IPS-18c (cell line): ENCODE results near the gene HES5.
A peak's percentile ranks its signal among the peaks of the same experiment; 100 is the strongest.
"Not testable (repeated sequence)": the region's sequence is repeated elsewhere in the genome, so short reads cannot be mapped to it uniquely, and the experiment has no call there.

Experiments
- H3K4me3 ChIP-seq: 2 replicates; pipeline ENCODE4 v1.7.0; 2013; ENCODE audit warnings: low read depth, mild to moderate bottlenecking, low read length, moderate library complexity; ENCODE audit not compliant: insufficient read depth
- H3K9me3 ChIP-seq: one replicate; pipeline ENCODE4 v1.6.1; 2013; ENCODE audit warnings: mild to moderate bottlenecking, low read length, moderate library complexity; ENCODE audit not compliant: control insufficient read depth, insufficient read depth

HES5 gene

DNA sequence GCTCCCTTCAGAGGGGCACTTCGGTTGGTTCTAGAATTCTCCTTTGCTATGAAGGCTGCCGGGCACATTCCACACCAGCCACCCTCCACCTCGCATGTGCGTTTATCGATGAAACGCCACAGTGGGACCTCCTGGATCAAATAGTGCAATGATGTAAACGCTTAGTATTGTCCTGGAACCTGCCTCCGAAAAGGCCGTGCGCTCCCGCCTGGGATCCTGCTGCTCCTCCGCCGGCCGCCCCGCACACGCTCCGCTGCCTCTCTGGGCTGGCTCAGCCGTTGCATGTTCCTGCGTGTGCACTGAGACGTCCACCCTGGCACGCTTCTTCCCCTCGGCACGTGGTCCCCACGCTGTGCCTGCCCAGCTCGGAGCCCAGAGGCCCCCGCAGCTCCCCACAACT is 22.1 kb upstream of the HES5 start:
- Histone ChIP-seq H3K4me3 (no peak overlapping the region), H3K9me3 (no peaks in the 10 kb centered on the region)

DNA sequence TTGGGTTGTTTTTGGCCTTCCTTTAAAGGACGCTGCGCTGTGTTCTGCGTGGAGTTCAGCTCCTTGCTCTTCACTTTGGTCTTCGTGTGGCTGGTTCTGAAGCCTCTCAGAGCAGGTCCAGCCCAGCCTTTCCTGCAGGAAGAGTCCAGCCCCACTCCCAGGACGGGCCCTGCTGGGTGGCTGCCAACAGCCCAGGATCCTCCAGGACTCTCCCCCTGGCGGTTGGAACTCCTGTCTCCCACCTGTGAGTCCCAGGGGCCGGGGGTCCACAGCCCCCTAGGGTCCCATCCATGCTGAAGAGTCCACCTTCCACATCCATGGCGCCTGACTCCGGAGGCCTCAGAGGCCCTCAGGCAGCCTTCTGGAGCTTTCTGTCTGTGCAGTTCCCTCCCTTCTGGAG is 21.5 kb upstream of the HES5 start:
- H3K4me3 ChIP-seq, H3K9me3 ChIP-seq: not testable (repeated sequence)

DNA sequence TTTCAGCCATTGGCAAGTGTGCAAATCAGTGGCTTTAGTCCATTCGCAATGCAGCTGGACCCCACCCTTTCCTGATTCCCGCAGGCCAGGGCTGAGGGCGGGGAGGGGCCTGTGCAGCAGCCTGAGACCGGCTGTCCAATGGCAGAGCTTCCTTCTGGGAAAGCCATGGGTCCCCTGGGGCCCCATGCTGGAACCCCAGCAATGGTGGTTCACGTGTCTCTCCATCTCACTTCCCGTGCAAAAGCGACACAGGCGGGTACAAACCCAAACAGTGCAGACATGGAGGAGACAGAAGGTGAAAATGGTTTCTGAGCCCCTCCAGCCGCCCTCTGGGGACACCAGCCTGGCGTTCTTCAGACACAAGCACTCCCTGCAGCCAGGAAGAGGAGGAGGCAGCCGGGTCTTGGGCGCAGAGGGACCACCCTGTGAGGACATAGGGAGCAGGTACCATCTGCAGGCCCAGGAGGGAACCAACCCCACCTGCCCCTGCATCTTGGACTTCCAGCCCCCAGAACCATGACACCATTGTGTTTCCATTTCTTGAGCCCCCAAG is 20.3 kb upstream of the HES5 start:
- H3K4me3 ChIP-seq, H3K9me3 ChIP-seq: not testable (repeated sequence)

DNA sequence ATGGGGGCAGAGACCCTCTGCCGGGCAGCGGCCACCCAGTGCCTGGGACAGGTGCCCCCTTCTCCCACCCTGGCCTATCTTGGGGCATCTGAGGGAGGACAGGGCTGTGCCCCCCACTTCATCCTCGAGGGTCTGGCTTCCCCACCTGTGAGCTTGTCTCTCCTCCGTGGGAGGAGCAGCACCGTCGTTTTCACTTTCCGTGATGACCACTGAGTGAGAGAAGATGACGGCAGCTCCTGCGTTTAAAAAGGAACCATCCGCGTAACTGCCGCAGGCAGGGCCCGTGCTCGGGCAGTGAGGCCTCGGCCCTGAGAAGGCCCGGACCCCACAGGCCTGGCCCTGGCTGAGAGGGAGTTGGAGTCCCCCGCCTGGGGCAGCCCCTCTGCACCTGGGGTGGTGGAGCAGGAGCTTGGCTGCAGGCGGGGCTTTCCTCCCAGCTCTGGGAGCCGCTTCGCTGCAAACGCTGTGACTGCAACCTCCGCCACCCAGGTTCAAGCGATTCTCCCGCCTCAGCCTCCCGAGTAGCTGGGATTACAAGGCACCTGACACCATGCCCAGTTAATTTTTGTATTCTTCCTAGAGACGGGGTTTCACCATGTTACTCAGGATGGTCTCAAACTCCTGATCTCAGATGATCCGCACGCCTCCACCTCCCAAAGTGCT is 19.4 kb upstream of the HES5 start:
- H3K4me3 ChIP-seq, H3K9me3 ChIP-seq: not testable (repeated sequence)

DNA sequence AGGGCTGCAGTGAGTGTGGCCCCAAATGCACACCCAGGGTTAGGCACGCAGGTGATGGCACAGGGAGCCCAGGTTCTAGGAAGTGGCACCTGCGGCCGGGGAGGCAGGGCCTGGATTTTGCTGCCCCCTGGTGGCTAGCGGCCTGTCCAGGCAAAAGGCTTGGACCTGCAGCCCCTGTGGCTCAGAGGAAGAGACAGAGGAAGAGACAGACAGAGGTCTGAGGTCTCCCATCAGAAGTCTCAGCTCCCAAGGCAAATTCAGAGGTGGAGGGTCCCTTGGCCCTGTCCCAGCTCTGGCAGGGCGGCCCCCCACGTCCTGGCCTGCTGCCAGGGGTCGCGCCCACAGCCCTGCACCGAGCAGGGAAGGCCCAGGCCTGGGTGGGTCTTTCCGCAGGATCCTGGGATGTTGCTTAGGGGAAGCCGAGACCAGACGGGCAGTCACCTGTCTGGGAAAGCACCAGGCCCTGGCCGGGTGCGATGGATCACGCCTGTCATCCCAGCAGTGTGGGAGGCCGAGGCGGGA is 18.1 kb upstream of the HES5 start:
- H3K9me3 ChIP-seq: peaks cover 2% of the 10 kb centered on the region
- H3K4me3 ChIP-seq: no peak overlapping the region

DNA sequence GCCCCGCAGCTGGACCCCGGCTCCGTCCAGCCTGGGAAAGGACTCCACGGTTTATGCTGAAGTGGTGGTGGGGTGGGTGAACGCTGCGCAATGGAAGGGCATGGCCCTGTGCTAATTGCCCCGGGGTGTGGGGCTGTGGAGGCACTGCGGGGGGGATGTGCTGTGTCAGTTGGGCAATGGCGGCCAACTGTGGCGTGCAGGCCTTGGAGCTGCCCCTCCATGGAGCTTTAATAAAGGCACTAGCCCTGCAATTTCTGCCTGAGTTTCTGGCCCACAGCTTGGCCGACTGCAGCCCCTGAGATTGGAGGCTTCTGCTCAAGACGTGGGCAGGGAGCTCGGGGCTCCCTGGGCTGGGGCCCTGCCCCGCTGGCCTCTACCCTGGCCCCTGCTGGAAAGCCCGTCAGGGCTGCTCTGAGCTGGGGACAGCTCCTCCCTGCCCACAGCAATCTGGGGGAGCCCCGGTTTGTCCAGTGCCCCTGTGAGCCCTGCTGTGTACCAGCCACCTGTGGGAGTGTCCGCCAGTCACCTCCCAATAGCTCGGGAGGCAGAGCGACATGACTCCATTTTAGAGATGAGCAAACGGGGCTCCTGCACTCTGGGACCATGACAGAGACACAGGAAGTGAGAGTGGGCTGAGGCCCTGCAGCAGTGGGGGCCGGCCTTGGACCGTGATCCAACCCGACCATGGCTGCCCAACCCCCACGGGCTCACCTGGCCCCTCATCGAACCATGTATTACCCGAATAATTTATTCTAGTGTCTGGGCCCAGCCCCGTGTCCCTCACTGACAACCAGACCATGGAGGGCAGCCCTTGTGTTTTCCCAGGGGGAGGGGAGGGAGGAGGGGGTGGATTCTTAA is 17.4 kb upstream of the HES5 start:
- Histone ChIP-seq H3K9me3 (peaks cover 2% of the 10 kb centered on the region), H3K4me3 (peak overlapping the region; percentile 82)

DNA sequence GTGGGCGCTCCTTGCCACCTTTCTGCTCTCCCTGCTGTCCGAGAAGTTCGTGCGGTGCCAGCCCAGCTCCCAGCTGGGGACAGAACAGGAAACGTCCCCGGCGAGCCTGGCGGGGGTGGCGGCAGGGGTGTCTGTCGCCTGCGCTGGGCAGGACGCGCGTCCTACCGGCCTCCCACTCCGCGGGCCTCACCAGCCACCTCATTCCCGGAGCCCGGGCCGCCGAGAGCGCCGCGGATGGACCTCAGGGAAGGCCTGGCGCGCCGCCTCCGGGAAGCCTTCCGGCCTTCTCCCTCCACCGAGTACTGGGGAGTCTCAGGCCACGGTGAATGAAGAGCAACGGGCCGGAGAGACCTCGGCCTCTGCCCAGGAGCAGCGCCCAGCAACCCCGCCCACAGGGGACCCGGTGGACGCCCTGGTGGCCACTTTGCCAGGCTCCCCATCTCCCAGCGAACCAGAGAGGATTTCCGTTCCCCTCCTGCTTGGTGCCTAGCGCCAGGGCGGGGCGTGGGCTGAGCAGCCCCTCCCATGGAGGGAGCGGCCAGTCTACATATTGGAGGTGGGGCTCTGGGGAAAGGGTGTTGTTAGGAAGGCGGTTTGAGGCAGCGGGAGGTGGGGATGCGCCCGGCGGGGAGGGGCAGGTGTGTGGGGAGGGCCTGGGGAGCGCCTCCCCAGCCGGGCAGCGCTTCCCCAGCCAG is 16.6 kb upstream of the HES5 start:
- peaks cover 2% of the 10 kb centered on the region for H3K9me3 ChIP-seq

DNA sequence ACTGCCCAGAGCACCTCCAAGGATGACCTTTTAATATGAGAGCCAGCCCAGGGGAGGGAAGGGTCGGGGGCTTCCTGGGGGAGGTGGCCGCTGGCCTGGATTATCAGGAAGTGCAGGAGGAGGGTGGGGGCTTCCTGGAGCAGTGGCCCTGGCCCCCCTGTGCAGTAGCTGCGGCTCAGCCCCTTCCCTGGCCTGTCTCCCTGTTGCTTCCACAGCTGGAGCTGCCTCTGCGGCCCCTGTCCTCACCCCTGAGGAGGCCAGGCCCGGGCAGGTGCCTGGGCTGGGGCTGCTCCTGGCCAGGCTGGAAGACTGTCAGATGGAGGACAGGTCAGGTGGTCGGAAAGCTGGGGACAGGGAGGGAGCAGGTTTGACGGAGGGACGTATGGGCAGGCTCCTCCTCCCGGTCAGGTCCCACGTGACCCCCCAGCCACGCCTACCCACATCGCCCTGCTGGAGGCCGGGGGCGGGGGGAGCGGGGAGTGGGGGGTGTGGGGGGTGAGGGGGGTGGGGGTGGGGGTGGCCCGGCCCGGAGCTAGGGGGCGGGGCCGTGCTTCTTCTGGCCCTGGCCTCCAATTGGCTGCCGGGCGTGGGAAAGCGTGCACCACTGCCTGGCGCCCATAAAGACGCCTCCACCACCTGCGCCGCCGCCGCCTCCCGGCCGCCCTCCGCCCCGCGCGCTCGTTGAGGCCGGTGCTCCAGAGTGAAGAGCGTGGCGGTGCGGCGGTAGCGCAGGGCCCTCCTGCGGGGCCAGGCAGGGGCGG is 15.9 kb upstream of the HES5 start:
- peaks cover 2% of the 10 kb centered on the region for H3K9me3 ChIP-seq
- peak overlapping the region; percentile 82 for H3K4me3 ChIP-seq

More for the DNA sequence above, 16.6 kb upstream of the HES5 start:
- peak overlapping the region; percentile 82 for H3K4me3 ChIP-seq

DNA sequence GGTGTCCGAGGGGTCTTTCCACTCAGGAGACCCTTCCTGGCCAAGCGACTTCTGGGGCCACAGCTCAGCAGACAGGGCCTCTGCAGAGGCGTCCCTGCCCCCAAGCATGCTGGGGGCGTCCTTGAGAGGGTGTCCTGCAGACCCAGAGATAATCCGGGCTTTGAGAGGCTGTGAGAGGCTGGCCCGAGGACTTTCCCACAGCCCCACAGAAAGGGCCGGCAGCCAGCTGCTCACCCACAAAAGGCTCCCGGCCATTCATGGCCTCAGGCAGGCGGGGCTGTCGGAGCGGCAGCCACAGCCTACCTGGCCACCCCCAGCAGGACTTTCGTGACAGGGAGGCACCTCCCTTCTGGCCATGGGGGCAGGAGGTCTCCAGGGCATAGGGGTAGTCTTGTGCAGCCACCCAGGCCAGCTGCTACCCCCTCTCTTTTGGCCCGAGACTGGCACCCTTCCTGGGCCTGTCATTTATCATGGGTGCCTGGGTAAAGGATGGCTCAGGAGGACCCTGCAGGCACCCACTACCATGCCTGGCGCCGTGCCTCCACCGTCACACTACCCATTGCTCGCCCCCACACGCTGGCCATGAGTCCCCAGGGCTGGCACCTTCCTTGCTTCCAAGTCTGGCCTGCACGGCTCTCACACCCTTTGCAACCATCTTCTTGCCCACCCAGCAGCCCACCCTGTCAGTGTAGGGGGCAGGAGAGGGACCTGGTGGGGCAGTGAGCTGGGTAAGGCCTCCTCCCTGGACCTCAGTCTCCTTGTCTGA is 15.0 kb upstream of the HES5 start:
- H3K4me3 ChIP-seq: no peak overlapping the region
- H3K9me3 ChIP-seq: peaks cover 2% of the 10 kb centered on the region

DNA sequence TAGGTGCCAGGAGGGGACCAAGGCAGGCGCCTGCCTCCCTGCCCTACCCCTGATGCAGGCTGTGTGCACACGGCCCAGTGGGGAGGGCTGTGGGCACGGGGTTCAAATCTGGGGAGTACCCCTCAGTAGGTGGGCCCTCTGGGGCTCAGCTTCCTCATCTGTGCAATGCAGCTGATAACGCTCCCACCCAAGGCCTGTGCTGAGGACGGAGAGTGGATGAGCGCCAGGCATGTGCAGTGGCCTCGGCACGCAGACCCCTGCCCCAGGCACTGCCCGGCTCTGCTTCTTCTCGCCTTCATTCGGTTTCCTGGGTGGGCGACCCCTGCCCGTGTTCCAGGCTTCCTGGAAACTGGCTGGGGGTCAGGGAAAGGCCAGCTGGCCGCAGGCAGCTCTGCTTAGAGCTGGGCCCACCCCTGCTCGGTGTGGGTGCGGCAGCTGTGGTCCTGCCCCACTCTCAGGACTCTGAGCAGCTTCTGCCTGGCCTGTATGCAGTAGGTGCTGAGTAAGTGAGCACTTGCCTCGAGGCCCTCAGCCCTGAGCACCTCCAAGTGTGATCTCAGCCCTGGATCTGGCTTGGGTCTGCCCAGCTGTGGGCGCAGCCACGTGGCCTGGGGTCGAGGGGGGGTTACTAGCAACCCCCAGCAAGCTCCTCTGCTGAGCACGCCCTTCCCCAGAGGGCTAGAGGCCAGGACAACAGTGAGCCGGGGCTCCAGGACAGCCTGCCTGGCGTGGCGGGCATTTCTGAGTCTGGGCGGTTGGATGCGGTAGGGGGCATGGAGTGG is 14.2 kb upstream of the HES5 start:
- Histone ChIP-seq H3K4me3 (no peak overlapping the region; the same call in 1 of the 2 replicates), H3K9me3 (peaks cover 2% of the 10 kb centered on the region)

DNA sequence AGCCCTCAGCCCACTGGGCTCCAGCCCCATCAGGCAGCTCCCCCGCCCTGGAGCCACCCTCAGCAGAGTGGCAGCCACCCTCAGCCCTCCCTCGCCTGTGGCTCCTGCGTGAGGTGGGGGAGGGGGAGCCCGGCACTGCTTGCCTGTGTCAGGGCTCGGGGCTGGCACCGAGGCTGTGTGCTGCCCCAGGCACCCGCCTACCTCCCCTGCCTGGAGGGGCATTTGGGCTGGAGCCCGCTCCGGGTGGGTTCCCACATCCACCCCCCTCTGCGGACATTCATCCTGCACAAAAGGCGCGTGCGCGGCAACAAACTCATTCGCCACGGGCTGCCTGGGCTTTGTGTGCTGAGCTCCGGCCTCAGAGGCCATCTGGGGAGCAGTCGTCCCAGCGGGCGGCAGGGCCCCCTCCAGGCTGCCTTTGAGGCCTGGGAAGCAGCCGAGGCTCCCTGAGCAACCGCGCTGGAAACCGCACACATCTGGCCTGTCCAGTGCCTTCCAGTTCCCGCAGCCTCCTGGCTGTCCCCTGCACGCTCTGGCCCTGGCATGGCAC is 13.6 kb upstream of the HES5 start:
- Histone ChIP-seq H3K9me3 (peaks cover 2% of the 10 kb centered on the region), H3K4me3 (no peak overlapping the region; the same call in 1 of the 2 replicates)

DNA sequence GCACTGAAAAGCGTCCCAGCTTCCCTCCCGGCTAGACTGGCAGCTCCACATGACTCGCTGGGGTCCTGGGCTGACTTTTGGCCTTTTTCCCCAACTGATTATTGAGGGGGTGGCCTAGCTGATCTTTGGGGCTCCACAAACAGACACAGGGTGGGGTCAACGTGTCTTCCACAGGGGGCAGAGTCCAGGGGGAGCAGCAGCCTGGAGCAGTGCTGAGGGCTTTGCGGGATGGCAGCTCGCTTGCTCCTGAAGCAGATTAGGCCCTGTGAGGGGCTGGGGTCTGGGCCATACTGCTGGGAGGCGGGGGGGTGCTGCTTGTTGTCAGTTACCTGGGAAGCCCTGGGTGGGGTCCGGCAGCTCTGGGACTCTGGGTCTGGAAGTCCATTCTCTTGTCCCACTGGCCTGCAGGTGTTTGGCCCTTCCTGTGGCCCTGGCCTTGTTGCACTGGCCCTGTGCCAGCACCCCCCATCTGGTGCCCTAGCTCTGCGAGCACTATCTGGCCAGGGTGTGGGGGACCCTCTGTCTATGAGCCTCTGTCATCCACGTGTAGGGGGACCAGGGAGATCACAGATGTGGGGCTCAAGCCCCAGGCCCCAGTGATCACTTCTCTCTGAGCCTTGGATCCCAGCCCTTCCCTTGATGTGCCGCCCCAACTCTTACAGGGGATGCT is 12.3 kb upstream of the HES5 start:
- peaks cover 2% of the 10 kb centered on the region for H3K9me3 ChIP-seq
- no peak overlapping the region for H3K4me3 ChIP-seq

DNA sequence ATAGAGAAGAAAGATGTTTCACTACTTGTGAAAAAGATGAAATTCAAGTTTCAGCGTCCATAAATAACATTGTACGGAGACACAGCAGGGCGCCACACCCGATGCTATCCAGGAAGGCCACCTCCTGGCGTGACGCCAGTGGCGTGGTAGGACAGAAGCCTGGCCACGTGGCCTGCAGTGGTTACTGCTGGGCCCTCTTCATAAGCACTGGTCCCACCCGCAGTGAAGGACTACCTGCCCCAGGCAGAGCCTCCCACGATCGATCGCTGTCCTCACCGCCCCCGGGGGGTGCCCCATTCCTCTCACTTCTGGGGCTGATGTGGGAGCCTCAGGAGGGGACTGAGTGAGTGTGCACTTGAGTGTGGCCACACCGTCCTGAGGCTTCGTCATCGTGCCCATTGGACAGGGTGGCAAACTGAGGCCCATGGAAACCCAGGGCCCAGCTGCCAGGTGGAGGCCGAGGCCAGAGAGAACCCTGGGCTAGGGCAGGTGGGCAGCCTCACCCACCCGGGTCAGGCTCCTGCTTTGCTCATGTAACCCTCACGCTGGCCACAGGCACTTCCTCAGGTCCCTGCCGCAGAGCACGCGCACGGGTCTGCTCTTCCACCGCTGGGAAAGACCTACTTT is 11.7 kb upstream of the HES5 start:
- Histone ChIP-seq H3K4me3 (no peak overlapping the region), H3K9me3 (peaks cover 2% of the 10 kb centered on the region)

DNA sequence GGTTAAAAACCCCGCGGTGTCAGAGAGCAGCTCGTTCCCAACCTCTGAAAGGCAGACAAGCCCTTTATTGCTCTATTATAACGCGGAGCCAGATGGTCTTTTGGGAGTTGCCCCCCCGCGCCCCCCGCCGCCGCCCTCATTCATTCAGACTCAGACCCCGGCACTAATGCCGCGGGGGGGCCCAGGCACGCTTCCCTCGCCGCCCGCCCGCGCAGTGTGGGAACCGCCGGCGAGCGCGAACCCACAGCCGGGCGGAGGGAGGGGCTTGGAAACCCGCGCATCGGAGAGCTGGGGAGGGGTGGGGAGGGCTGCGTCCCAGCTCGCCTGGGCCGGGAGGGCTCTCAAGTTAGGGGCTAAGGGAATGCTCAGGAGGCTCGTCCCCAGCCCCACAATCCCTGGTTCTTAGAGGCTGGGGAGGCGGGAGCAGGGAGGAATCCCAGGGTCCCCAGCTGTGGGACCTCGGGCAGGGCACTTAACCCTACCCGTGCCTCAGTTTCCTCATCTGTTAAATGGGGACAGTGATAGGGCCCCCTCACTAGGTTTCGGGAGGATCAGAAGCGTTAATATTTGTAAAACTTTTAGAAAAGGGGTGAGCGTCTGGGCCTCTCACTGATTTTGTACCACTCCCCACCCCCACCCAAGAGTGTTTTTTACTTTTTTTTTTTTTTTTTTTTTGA is 10.9 kb upstream of the HES5 start:
- Histone ChIP-seq H3K9me3 (no peaks in the 10 kb centered on the region), H3K4me3 (no peak overlapping the region)
